ENCODE measurements around the gene OBSCN.

- TF ChIP-seq CTCF (IDR thresholded peaks at IDR 0.05; ENCODE audit: insufficient read depth, low read depth, low read length) (no peak), EZH2 (IDR thresholded peaks at IDR 0.05; ENCODE audit: insufficient read depth, low read length) (no peak)
These were observed 125.9 kb downstream of the OBSCN start for GRCh38 chr1:228333739-228334115.
